SK-N-SH (cell line): ENCODE measurements around the gene PLSCR1.

Experiments used
- ELF1 ChIP-seq: IDR thresholded peaks from 2 replicates; pipeline ENCODE4 v1.4.0; 2012
- EP300 ChIP-seq, 2 experiments: IDR thresholded peaks; 2 replicates each; pipeline versions ENCODE4 v1.4.0 to v1.6.1; 2012; ENCODE audit warnings: borderline replicate concordance in 1 of 2, low read depth in 1 of 2, low read length in 1 of 2
- EZH2phosphoT487 ChIP-seq: fragments of 200-600 bp; sonication (generic); IDR thresholded peaks from 2 replicates; pipeline ENCODE4 v1.6.1; 2017; ENCODE audit warnings: low read depth, mixed run types, mild to moderate bottlenecking, antibody characterized with exemption, moderate library complexity, borderline replicate concordance
- POLR2AphosphoS5 ChIP-seq: IDR thresholded peaks from 2 replicates; pipeline ENCODE4 v1.6.1; 2012; ENCODE audit warnings: low read depth, low read length
- RAD21 ChIP-seq: IDR thresholded peaks from 2 replicates; pipeline ENCODE4 v1.6.1; 2012; ENCODE audit warnings: mild to moderate bottlenecking, low read length
- SIN3A ChIP-seq: IDR thresholded peaks from 2 replicates; pipeline ENCODE4 v1.6.1; 2012; ENCODE audit warnings: low read depth, mild to moderate bottlenecking, low read length, moderate library complexity, borderline replicate concordance
- TAF1 ChIP-seq: IDR thresholded peaks from 2 replicates; pipeline ENCODE4 v1.6.1; 2012; ENCODE audit warnings: low read depth, mild to moderate bottlenecking, low read length, moderate library complexity, borderline replicate concordance
- YY1 ChIP-seq: IDR thresholded peaks from 2 replicates; pipeline ENCODE4 v1.4.0; 2012; ENCODE audit warnings: low read depth, mild to moderate bottlenecking
- TF ChIP-seq, protein P1 (sequence below): fragments of 200-600 bp; sonication (generic); IDR thresholded peaks from 2 replicates; pipeline ENCODE4 v1.6.1; 2017; ENCODE audit warnings: antibody characterized with exemption, mild to moderate bottlenecking, moderate library complexity
- TF ChIP-seq, protein P2 (sequence below): fragments of 150-350 bp; IDR thresholded peaks from 2 replicates; pipeline ENCODE4 v1.6.1; 2016; ENCODE audit warnings: mild to moderate bottlenecking, low read depth, low read length
- TF ChIP-seq, protein P3 (sequence below): IDR thresholded peaks from 2 replicates; pipeline ENCODE4 v1.4.0; 2012; ENCODE audit warnings: low read depth, borderline replicate concordance

DNA sequence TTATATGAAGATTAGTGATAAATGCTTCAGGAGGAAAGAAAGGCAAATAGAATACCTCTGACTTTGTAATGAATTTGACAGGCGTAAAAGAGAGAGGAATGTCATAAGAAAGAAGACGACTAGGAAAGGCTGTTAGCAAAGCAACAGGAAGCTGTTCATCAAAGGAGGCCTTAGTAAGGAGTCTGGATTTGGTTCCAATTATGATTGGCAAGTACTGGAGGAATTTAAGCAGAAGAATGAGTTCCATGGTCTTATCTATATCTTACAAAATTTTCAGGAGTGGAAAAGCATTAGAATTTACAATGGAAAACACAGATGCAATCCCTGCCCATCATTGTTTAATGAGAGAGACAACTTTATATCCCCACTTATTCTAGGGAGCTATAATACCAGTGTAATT, 13.8 kb downstream of the PLSCR1 start:
- TF ChIP-seq, protein P1, sequence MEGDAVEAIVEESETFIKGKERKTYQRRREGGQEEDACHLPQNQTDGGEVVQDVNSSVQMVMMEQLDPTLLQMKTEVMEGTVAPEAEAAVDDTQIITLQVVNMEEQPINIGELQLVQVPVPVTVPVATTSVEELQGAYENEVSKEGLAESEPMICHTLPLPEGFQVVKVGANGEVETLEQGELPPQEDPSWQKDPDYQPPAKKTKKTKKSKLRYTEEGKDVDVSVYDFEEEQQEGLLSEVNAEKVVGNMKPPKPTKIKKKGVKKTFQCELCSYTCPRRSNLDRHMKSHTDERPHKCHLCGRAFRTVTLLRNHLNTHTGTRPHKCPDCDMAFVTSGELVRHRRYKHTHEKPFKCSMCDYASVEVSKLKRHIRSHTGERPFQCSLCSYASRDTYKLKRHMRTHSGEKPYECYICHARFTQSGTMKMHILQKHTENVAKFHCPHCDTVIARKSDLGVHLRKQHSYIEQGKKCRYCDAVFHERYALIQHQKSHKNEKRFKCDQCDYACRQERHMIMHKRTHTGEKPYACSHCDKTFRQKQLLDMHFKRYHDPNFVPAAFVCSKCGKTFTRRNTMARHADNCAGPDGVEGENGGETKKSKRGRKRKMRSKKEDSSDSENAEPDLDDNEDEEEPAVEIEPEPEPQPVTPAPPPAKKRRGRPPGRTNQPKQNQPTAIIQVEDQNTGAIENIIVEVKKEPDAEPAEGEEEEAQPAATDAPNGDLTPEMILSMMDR, result no peak
- TF ChIP-seq RAD21 (no peak), YY1 (no peak), ELF1 (no peak), EZH2phosphoT487 (no peak), POLR2AphosphoS5 (no peak), TAF1 (no peak), EP300 (IDR thresholded peaks at IDR 0.05; ENCODE audit: borderline replicate concordance in 1 of 2, low read depth in 1 of 2, low read length in 1 of 2) (no peak), SIN3A (no peak)
- TF ChIP-seq, protein P2, sequence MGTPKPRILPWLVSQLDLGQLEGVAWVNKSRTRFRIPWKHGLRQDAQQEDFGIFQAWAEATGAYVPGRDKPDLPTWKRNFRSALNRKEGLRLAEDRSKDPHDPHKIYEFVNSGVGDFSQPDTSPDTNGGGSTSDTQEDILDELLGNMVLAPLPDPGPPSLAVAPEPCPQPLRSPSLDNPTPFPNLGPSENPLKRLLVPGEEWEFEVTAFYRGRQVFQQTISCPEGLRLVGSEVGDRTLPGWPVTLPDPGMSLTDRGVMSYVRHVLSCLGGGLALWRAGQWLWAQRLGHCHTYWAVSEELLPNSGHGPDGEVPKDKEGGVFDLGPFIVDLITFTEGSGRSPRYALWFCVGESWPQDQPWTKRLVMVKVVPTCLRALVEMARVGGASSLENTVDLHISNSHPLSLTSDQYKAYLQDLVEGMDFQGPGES, result no peak
- TF ChIP-seq, protein P3, sequence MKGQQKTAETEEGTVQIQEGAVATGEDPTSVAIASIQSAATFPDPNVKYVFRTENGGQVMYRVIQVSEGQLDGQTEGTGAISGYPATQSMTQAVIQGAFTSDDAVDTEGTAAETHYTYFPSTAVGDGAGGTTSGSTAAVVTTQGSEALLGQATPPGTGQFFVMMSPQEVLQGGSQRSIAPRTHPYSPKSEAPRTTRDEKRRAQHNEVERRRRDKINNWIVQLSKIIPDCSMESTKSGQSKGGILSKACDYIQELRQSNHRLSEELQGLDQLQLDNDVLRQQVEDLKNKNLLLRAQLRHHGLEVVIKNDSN, result no peak
